Left ventricle myocardium inferior (tissue), 1 donor: ENCODE data around the gene PP2D1. TPM values are rescaled to one million over a fixed set of nuclear protein-coding genes. Genes with fewer than 3 reads are reported as not detected.
"Not testable (repeated sequence)": the region's sequence is repeated elsewhere in the genome, so short reads cannot be mapped to it uniquely, and the experiment has no call there.

Source experiments
- DNase-seq: peaks from one replicate; pipeline ENCODE4 v3.0.0-alpha.2; 2020
- H3K27ac ChIP-seq: fragments of 200-600 bp; replicated peaks from 2 replicates; pipeline ENCODE4 v1.8.0; 2021
- H3K27me3 ChIP-seq: fragments of 200-600 bp; 2 replicates; pipeline ENCODE4 v1.8.0; 2021; ENCODE audit warnings: low read depth
- H3K36me3 ChIP-seq: fragments of 200-600 bp; 2 replicates; pipeline ENCODE4 v1.8.0; 2021
- H3K4me1 ChIP-seq: fragments of 200-600 bp; 2 replicates; pipeline ENCODE4 v1.8.0; 2021
- H3K4me3 ChIP-seq: fragments of 200-600 bp; 2 replicates; pipeline ENCODE4 v1.8.0; 2021; ENCODE audit warnings: mild to moderate bottlenecking, moderate library complexity
- H3K9me3 ChIP-seq: fragments of 200-600 bp; replicated peaks from 2 replicates; pipeline ENCODE4 v1.8.0; 2021
- CTCF ChIP-seq: fragments of 200-600 bp; IDR thresholded peaks from 2 replicates; pipeline ENCODE4 v1.8.0; 2021; ENCODE audit warnings: antibody characterized with exemption, mild to moderate bottlenecking, borderline replicate concordance
- intact Hi-C: fragments of 100-400 bp; cut with micrococcal nuclease; formaldehyde crosslinking; loops from one replicate; pipeline ENCODE4 v1.11.0; 2022
- total RNA-seq: library from RNA; stranded (reverse); fragmentation: NEBNext Ultra II Directional; extraction: Animal tissue kit (Norgen Biotek cat#: 25700); gene quantifications from one replicate; pipeline ENCODE4 v1.2.1, GENCODE V29; 2021
- donor health status: DM: no; HTN: yes; CAD: no; lungs with severe emphysema.

PP2D1 gene
- total RNA-seq, 1 donor from 2014 or later, result not detected

GRCh38 chr3:20007960-20008359 is 4.1 kb downstream of the PP2D1 start:
- intact Hi-C loops, result no loop called here
- no peak overlapping the region for H3K27ac ChIP-seq
- no peak overlapping the region for H3K4me3 ChIP-seq
- no peaks in the 10 kb centered on the region for H3K27me3 ChIP-seq
- TF ChIP-seq CTCF, result no peak
- no peak for DNase-seq
- H3K4me1 ChIP-seq, result no peaks in the 10 kb centered on the region
- H3K36me3 ChIP-seq, result no peaks in the 10 kb centered on the region
- no peaks in the 10 kb centered on the region for H3K9me3 ChIP-seq

- no peaks in the 10 kb centered on the region for H3K4me1 ChIP-seq
- no peaks in the 10 kb centered on the region for H3K27me3 ChIP-seq
- H3K9me3 ChIP-seq, result no peaks in the 10 kb centered on the region
- H3K36me3 ChIP-seq, result no peaks in the 10 kb centered on the region
- intact Hi-C loops, result no loop called here
- H3K27ac ChIP-seq, result no peak overlapping the region
- no peak overlapping the region for H3K4me3 ChIP-seq
- no peak for TF ChIP-seq CTCF
- DNase-seq, result no peak
Observed at GRCh38 chr3:20001932-20002331, 10.1 kb downstream of the PP2D1 start.

GRCh38 chr3:19997502-19997901 is 14.6 kb downstream of the PP2D1 start:
- no peak overlapping the region for H3K4me3 ChIP-seq
- H3K9me3 ChIP-seq, result no peaks in the 10 kb centered on the region
- no peak overlapping the region for H3K27ac ChIP-seq
- no peaks in the 10 kb centered on the region for H3K4me1 ChIP-seq
- no peaks in the 10 kb centered on the region for H3K27me3 ChIP-seq
- no peak for TF ChIP-seq CTCF
- DNase-seq, result no peak
- no peaks in the 10 kb centered on the region for H3K36me3 ChIP-seq
- intact Hi-C loops, result no loop called here

- H3K4me3 ChIP-seq, result no peak overlapping the region
- no peaks in the 10 kb centered on the region for H3K36me3 ChIP-seq
- no peak for DNase-seq
- TF ChIP-seq CTCF, result no peak
- H3K27ac ChIP-seq, result no peak overlapping the region
- no peaks in the 10 kb centered on the region for H3K4me1 ChIP-seq
- H3K9me3 ChIP-seq, result no peaks in the 10 kb centered on the region
- H3K27me3 ChIP-seq, result no peaks in the 10 kb centered on the region
- intact Hi-C loops, result no loop called here
Observed at GRCh38 chr3:19994796-19995195, 17.3 kb downstream of the PP2D1 start.

- H3K4me1 ChIP-seq, H3K27me3 ChIP-seq, intact Hi-C loops, H3K27ac ChIP-seq, H3K4me3 ChIP-seq, DNase-seq, H3K9me3 ChIP-seq: not testable (repeated sequence)
- H3K36me3 ChIP-seq, result peaks cover 28% of the 10 kb centered on the region
Observed at GRCh38 chr3:19988904-19989303, 23.2 kb downstream of the PP2D1 start.

- H3K9me3 ChIP-seq, result no peaks in the 10 kb centered on the region
- DNase-seq, result no peak
- H3K4me3 ChIP-seq, result no peak overlapping the region
- no peak for TF ChIP-seq CTCF
- peaks cover 41% of the 10 kb centered on the region for H3K4me1 ChIP-seq
- H3K36me3 ChIP-seq, result peaks cover 33% of the 10 kb centered on the region
- no peak overlapping the region for H3K27ac ChIP-seq
- intact Hi-C loops, result loop anchor here (2.0 kb wide), 1 partner anchor 57 kb away; no protein-coding TSS in a partner anchor
- no peaks in the 10 kb centered on the region for H3K27me3 ChIP-seq
Observed at GRCh38 chr3:19972054-19972453, 40.0 kb downstream of the PP2D1 start.
